ENCODE data around the gene TRIM27. TPM values are rescaled to one million over a fixed set of nuclear protein-coding genes. Genes with fewer than 3 reads are reported as not detected.

Gene TRIM27
- total RNA-seq, 1 donor from 2014 or later, result 54.5 TPM

GRCh38 chr6:28910901-28911690 is 12.7 kb downstream of the TRIM27 start:
- peaks cover 15% of the 10 kb centered on the region for H3K4me1 ChIP-seq (ENCODE audit: insufficient read depth, low read length)
- H3K27ac ChIP-seq (ENCODE audit: low read depth, low read length), result no peak overlapping the region
- H3K4me3 ChIP-seq (ENCODE audit: insufficient read depth, low read depth, low read length), result no peak overlapping the region
- H3K79me2 ChIP-seq (ENCODE audit: insufficient read depth, low read length), result peaks cover 41% of the 10 kb centered on the region
- no peaks in the 10 kb centered on the region for H3K9me3 Mint-ChIP-seq (ENCODE audit: unreplicated experiment)
- peaks cover 56% of the 10 kb centered on the region for H3K36me3 ChIP-seq (ENCODE audit: insufficient read depth, low read length)
- H4K20me1 ChIP-seq (ENCODE audit: insufficient read depth, low read length), result peaks cover 53% of the 10 kb centered on the region
- TF ChIP-seq CTCF (IDR thresholded peaks at IDR 0.05; ENCODE audit: insufficient read depth, low read depth, low read length) (no peak), EZH2 (IDR thresholded peaks at IDR 0.05; ENCODE audit: insufficient read depth, low read length) (no peak)
- H3K9ac ChIP-seq (ENCODE audit: low read length), result no peak overlapping the region
- no peaks in the 10 kb centered on the region for H3K27me3 ChIP-seq (ENCODE audit: insufficient read depth, low read length)
- no peaks in the 10 kb centered on the region for H3K27me3 Mint-ChIP-seq (ENCODE audit: low read depth, unreplicated experiment)
- H3K4me1 Mint-ChIP-seq (ENCODE audit: low read depth, unreplicated experiment), result peaks cover 10% of the 10 kb centered on the region
- peaks cover 20% of the 10 kb centered on the region for H3K36me3 Mint-ChIP-seq (ENCODE audit: low read depth, unreplicated experiment)
- no peak overlapping the region for H2AFZ ChIP-seq (ENCODE audit: low read depth, low read length)
- H3K9me3 ChIP-seq (ENCODE audit: insufficient read depth, low read depth, low read length), result no peaks in the 10 kb centered on the region
- no peak overlapping the region for H3K4me2 ChIP-seq (ENCODE audit: low read length)
- H3K27ac Mint-ChIP-seq (ENCODE audit: unreplicated experiment), result peak overlapping the region; percentile 80
- no peak overlapping the region for H3K4me3 Mint-ChIP-seq (ENCODE audit: unreplicated experiment)
- no peak for DNase-seq (ENCODE audit: low read depth)
- no peak for FAIRE-seq

GRCh38 chr6:28907394-28907793 is 16.4 kb downstream of the TRIM27 start:
- Mint-ChIP-seq H3K27me3 (ENCODE audit: low read depth, unreplicated experiment) (no peaks in the 10 kb centered on the region), H3K4me3 (ENCODE audit: unreplicated experiment) (no peak overlapping the region), H3K27ac (ENCODE audit: unreplicated experiment) (no peak overlapping the region), H3K4me1 (ENCODE audit: low read depth, unreplicated experiment) (peaks cover 10% of the 10 kb centered on the region), H3K36me3 (ENCODE audit: low read depth, unreplicated experiment) (peaks cover 30% of the 10 kb centered on the region), H3K9me3 (ENCODE audit: unreplicated experiment) (no peaks in the 10 kb centered on the region)
- Histone ChIP-seq H3K27me3 (ENCODE audit: insufficient read depth, low read length) (no peaks in the 10 kb centered on the region), H3K4me1 (ENCODE audit: insufficient read depth, low read length) (peaks cover 15% of the 10 kb centered on the region), H4K20me1 (ENCODE audit: insufficient read depth, low read length) (peaks cover 37% of the 10 kb centered on the region), H2AFZ (ENCODE audit: low read depth, low read length) (no peak overlapping the region), H3K4me3 (ENCODE audit: insufficient read depth, low read depth, low read length) (no peak overlapping the region), H3K79me2 (ENCODE audit: insufficient read depth, low read length) (peaks cover 21% of the 10 kb centered on the region), H3K4me2 (ENCODE audit: low read length) (peak overlapping the region; percentile 37), H3K9ac (ENCODE audit: low read length) (peak overlapping the region; percentile 55), H3K27ac (ENCODE audit: low read depth, low read length) (peak overlapping the region; percentile 84), H3K36me3 (ENCODE audit: insufficient read depth, low read length) (peaks cover 72% of the 10 kb centered on the region), H3K9me3 (ENCODE audit: insufficient read depth, low read depth, low read length) (no peaks in the 10 kb centered on the region)
- FAIRE-seq (no peak), DNase-seq (ENCODE audit: low read depth) (peak; percentile 96)
- no peak for TF ChIP-seq CTCF (IDR thresholded peaks at IDR 0.05; ENCODE audit: insufficient read depth, low read depth, low read length)
- no peak for TF ChIP-seq EZH2 (IDR thresholded peaks at IDR 0.05; ENCODE audit: insufficient read depth, low read length)

GRCh38 chr6:28906669-28907068 is 17.1 kb downstream of the TRIM27 start:
- H3K9ac ChIP-seq (ENCODE audit: low read length), result peak overlapping the region; percentile 41
- Mint-ChIP-seq H3K27ac (ENCODE audit: unreplicated experiment) (peak overlapping the region; percentile 62), H3K4me3 (ENCODE audit: unreplicated experiment) (no peak overlapping the region), H3K27me3 (ENCODE audit: low read depth, unreplicated experiment) (no peaks in the 10 kb centered on the region), H3K36me3 (ENCODE audit: low read depth, unreplicated experiment) (peaks cover 31% of the 10 kb centered on the region), H3K9me3 (ENCODE audit: unreplicated experiment) (no peaks in the 10 kb centered on the region), H3K4me1 (ENCODE audit: low read depth, unreplicated experiment) (peaks cover 10% of the 10 kb centered on the region)
- peaks cover 16% of the 10 kb centered on the region for H3K79me2 ChIP-seq (ENCODE audit: insufficient read depth, low read length)
- H3K4me1 ChIP-seq (ENCODE audit: insufficient read depth, low read length), result peaks cover 15% of the 10 kb centered on the region
- TF ChIP-seq EZH2 (IDR thresholded peaks at IDR 0.05; ENCODE audit: insufficient read depth, low read length) (no peak), CTCF (IDR thresholded peaks at IDR 0.05; ENCODE audit: insufficient read depth, low read depth, low read length) (no peak)
- no peak overlapping the region for H2AFZ ChIP-seq (ENCODE audit: low read depth, low read length)
- peak overlapping the region; percentile 84 for H3K27ac ChIP-seq (ENCODE audit: low read depth, low read length)
- FAIRE-seq, result no peak
- DNase-seq (ENCODE audit: low read depth), result no peak
- H3K27me3 ChIP-seq (ENCODE audit: insufficient read depth, low read length), result no peaks in the 10 kb centered on the region
- H3K4me3 ChIP-seq (ENCODE audit: insufficient read depth, low read depth, low read length), result no peak overlapping the region
- peaks cover 75% of the 10 kb centered on the region for H3K36me3 ChIP-seq (ENCODE audit: insufficient read depth, low read length)
- peak overlapping the region; percentile 32 for H3K4me2 ChIP-seq (ENCODE audit: low read length)
- H4K20me1 ChIP-seq (ENCODE audit: insufficient read depth, low read length), result peaks cover 37% of the 10 kb centered on the region
- H3K9me3 ChIP-seq (ENCODE audit: insufficient read depth, low read depth, low read length), result no peaks in the 10 kb centered on the region
